Skin of body (tissue), 2 donors: Measurements from ENCODE around the gene TMEM163. TPM values are rescaled to one million over a fixed set of nuclear protein-coding genes. Genes with fewer than 3 reads are reported as not detected.
"Not testable (repeated sequence)": the region's sequence is repeated elsewhere in the genome, so short reads cannot be mapped to it uniquely, and the experiment has no call there.

Experiments used
- DNase-seq: peaks from one replicate; lab custom pipeline; 2025; lab: John Stamatoyannopoulos, UW
- total RNA-seq: library from RNA; depleted of rRNA; stranded (reverse); fragments of >200 nt; gene quantifications from one replicate; pipeline ENCODE4 v1.2.3, GENCODE V29; 2014

TMEM163 gene
- total RNA-seq, 1 donor from 2014 or later: 0.59 TPM

GRCh38 chr2:134723742-134724141 is 4.9 kb upstream of the TMEM163 start:
- not testable (repeated sequence) for DNase-seq

- no peak for DNase-seq
These were observed 3.9 kb upstream of the TMEM163 start for GRCh38 chr2:134722728-134723127.

- no peak for DNase-seq
These were observed 2.8 kb upstream of the TMEM163 start for GRCh38 chr2:134721596-134721995.

- DNase-seq: no peak
These were observed 580 bp downstream of the TMEM163 start for GRCh38 chr2:134718023-134718816.

- DNase-seq: no peak
These were observed 1.3 kb downstream of the TMEM163 start for GRCh38 chr2:134717286-134718022.

- no peak for DNase-seq
These were observed 2.0 kb downstream of the TMEM163 start for GRCh38 chr2:134716721-134717243.

- DNase-seq: no peak
These were observed 2.7 kb downstream of the TMEM163 start for GRCh38 chr2:134715932-134716643.

- no peak for DNase-seq
These were observed 4.6 kb downstream of the TMEM163 start for GRCh38 chr2:134714228-134714627.

GRCh38 chr2:134713606-134714005 is 5.2 kb downstream of the TMEM163 start:
- DNase-seq: no peak

GRCh38 chr2:134713176-134713575 is 5.6 kb downstream of the TMEM163 start:
- DNase-seq: no peak

- no peak for DNase-seq
These were observed 6.1 kb downstream of the TMEM163 start for GRCh38 chr2:134712736-134713135.

- no peak for DNase-seq
These were observed 6.5 kb downstream of the TMEM163 start for GRCh38 chr2:134712299-134712698.

GRCh38 chr2:134711692-134712091 is 7.1 kb downstream of the TMEM163 start:
- no peak for DNase-seq

GRCh38 chr2:134707330-134707676 is 11.5 kb downstream of the TMEM163 start:
- DNase-seq: no peak

- no peak for DNase-seq
These were observed 12.0 kb downstream of the TMEM163 start for GRCh38 chr2:134706587-134707329.

- no peak for DNase-seq
These were observed 12.8 kb downstream of the TMEM163 start for GRCh38 chr2:134705861-134706586.

GRCh38 chr2:134704173-134704572 is 14.6 kb downstream of the TMEM163 start:
- DNase-seq: no peak

GRCh38 chr2:134703426-134703825 is 15.4 kb downstream of the TMEM163 start:
- DNase-seq: no peak

- DNase-seq: no peak
These were observed 18.1 kb downstream of the TMEM163 start for GRCh38 chr2:134700730-134701129.

- no peak for DNase-seq
These were observed 24.4 kb downstream of the TMEM163 start for GRCh38 chr2:134694411-134694810.
